T-helper 2 cell treated with Interferon-gamma antibody and Interleukin-4, amounts not matched to agents 5 μg/mL and 100 μg/mL, for 36 hours (primary cell): ENCODE results near the gene VAV2.

Experiments
- DNase-seq: peaks from one replicate; pipeline ENCODE4 v3.0.0; 2021; ENCODE audit warnings: low spot score
- H3K27ac Mint-ChIP-seq: one replicate; pipeline ENCODE4 v1.8.0; 2021; ENCODE audit warnings: mild to moderate bottlenecking, mixed read lengths
- H3K27me3 Mint-ChIP-seq: one replicate; pipeline ENCODE4 v1.8.0; 2021; ENCODE audit warnings: low read depth, mixed read lengths
- H3K36me3 Mint-ChIP-seq: one replicate; pipeline ENCODE4 v1.8.0; 2021; ENCODE audit warnings: low read depth, mixed read lengths
- H3K4me1 Mint-ChIP-seq: one replicate; pipeline ENCODE4 v1.8.0; 2021; ENCODE audit warnings: low read depth, mixed read lengths
- H3K4me3 Mint-ChIP-seq: one replicate; pipeline ENCODE4 v1.8.0; 2022; ENCODE audit warnings: mild to moderate bottlenecking, moderate library complexity, mixed read lengths
- H3K9me3 Mint-ChIP-seq: one replicate; pipeline ENCODE4 v1.8.0; 2021; ENCODE audit warnings: mixed read lengths

The VAV2 gene

DNA sequence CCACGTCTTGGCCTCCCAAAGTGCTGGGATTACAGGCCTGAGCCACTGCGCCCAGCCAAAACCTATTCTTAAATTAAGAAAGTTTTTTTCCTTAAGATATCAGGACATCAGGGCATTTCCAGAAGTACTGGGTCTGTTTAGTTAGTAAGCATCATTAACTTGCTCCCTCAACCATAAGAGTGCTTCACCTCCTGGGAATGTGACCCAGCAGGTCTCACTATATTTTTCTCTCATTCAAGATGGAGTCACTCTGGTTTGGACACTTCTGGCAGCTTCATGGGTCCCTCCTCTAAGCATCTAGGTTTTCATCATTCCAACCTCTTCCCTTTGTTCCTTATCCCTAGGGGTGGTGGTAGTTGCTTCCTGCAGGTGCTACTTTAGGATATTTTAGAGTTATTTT is 22.8 kb upstream of the VAV2 start:
- H3K4me3 Mint-ChIP-seq, result no peak overlapping the region
- peaks cover 5% of the 10 kb centered on the region for H3K36me3 Mint-ChIP-seq
- no peak overlapping the region for H3K27ac Mint-ChIP-seq
- no peaks in the 10 kb centered on the region for H3K27me3 Mint-ChIP-seq
- peaks cover 8% of the 10 kb centered on the region for H3K9me3 Mint-ChIP-seq
- H3K4me1 Mint-ChIP-seq, result no peaks in the 10 kb centered on the region
- no peak for DNase-seq

DNA sequence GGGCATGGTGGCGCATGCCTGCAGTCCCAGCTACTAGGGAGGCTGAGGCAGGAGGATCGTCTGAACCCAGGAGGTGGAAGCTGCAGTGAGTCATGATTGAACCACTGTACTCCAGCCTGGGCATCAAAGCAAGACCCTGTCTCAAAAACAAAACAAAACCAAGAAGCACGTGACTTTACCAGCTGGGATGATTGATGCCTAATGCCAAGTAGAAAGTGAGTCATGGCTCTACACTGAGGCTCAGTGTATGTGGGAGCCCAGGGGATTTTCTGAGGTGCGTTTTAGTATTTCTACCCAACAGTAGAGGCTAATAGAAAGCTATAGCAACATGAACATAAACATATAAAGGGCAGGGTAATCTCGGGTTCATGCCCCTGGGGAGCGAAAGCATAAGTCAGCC is 19.3 kb upstream of the VAV2 start:
- Mint-ChIP-seq H3K4me1 (no peaks in the 10 kb centered on the region), H3K27me3 (no peaks in the 10 kb centered on the region), H3K27ac (peak overlapping the region; percentile 20), H3K36me3 (peaks cover 5% of the 10 kb centered on the region), H3K4me3 (no peak overlapping the region), H3K9me3 (peaks cover 8% of the 10 kb centered on the region)
- DNase-seq, result no peak

DNA sequence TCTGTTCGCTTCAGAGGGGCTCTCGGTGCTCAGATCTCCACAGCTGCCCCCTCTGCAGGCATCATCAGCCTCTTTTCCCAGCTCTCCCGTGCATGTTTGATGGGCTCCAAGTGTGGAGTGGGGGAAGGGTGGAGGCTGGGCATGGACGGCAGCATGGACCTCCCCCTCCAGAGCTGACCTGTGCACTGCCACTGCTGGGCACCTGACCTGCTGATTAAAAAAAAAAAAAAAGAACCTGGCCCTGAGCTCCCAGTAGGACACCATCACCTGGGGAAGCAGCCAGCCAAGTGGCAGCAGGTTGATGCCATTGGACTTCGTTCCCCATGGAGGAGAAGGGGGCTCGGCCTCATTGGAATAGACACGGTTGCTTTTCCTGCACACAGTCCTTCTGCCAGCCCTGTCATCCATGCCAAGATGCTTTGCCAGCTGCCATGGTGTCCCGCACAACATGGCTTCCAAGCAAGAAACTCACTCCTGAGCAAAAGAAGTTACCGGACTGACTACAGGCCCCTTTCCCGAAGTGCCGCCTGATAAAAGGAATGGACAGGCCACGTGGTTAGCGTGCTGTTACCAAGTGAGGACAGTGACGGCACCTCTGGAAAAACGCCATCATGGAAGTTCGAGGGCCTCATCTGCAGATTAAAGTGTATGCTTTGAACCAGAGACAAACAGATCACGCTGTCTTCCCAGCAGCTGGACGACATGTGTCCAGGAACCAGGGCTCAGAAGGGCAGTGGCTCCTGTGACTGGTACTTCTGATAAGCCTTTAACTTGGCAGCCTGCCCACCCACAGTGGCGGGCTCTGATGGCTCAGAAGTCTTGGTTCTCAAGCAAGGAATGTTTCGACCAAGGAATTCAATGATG is 18.4 kb upstream of the VAV2 start:
- H3K4me3 Mint-ChIP-seq, result no peak overlapping the region
- H3K9me3 Mint-ChIP-seq, result peaks cover 8% of the 10 kb centered on the region
- no peak for DNase-seq
- H3K27me3 Mint-ChIP-seq, result no peaks in the 10 kb centered on the region
- H3K4me1 Mint-ChIP-seq, result no peaks in the 10 kb centered on the region
- no peak overlapping the region for H3K27ac Mint-ChIP-seq
- peaks cover 5% of the 10 kb centered on the region for H3K36me3 Mint-ChIP-seq

DNA sequence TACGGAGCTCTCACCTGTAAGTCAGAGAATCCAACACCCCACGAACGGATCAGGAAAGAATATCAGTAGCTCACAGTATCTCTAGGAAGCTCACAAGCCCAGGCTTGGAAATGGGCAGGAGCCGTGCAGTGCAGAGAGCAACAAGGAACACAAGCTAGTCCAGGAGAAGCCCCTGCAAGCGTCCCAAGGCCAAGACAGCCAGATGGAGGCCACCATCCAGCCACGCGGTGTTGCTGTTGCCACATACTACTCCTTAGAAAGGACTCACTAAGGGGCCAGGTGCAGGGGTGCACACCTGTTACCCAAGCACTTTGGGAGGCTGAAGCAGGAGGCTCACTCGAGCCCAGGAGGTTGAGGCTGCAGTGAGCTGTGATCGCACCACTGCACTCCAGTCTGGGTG is 15.4 kb upstream of the VAV2 start:
- H3K27ac Mint-ChIP-seq, result no peak overlapping the region
- peaks cover 3% of the 10 kb centered on the region for H3K36me3 Mint-ChIP-seq
- H3K9me3 Mint-ChIP-seq, result no peaks in the 10 kb centered on the region

DNA sequence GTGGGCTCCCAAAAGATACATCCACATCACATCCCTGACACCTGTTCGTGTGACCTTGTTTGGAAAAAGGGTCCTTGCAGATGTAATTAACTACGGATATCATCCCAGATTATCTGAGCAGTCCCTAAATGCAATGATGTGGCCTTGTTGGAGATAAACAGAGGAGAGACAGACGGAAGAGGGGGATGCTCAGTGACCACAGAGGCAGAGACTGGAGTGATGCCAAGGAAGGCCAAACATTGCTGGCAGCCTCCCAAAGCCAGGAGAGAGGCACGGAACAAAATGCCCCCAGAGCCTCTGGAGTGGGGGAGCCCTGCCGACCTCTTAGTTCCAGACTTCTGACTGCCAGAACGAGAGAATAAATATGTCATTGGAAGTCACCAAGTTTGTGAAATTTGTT is 15.0 kb upstream of the VAV2 start:
- Mint-ChIP-seq H3K9me3 (no peaks in the 10 kb centered on the region), H3K4me1 (no peaks in the 10 kb centered on the region), H3K27ac (no peak overlapping the region), H3K4me3 (no peak overlapping the region), H3K36me3 (peaks cover 3% of the 10 kb centered on the region), H3K27me3 (no peaks in the 10 kb centered on the region)
- no peak for DNase-seq

More for the DNA sequence above, 15.4 kb upstream of the VAV2 start:
- no peak for DNase-seq
- Mint-ChIP-seq H3K27me3 (no peaks in the 10 kb centered on the region), H3K4me1 (no peaks in the 10 kb centered on the region), H3K4me3 (no peak overlapping the region)

DNA sequence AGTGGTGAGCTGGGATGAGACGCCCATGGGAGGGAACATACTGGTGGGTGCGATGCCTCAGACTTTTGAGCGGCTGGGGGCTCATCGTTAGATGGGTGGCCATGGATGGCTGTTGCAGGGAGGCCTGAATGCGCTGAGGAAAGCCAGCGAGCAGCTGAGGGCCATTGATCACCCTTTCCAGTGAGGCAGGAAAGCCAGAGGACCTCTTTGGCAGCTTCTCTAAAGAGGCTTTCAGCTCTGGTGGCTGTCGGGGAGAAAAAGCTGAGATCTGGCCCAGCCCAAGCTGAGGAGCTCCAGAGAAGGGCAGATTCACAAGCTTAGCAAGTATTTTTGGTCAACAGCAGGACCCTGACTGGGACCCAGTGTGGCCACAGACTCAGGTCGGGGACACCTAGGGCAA is 13.3 kb upstream of the VAV2 start:
- Mint-ChIP-seq H3K27me3 (no peaks in the 10 kb centered on the region), H3K27ac (no peak overlapping the region), H3K36me3 (no peaks in the 10 kb centered on the region), H3K4me1 (no peaks in the 10 kb centered on the region), H3K4me3 (no peak overlapping the region), H3K9me3 (no peaks in the 10 kb centered on the region)
- no peak for DNase-seq

DNA sequence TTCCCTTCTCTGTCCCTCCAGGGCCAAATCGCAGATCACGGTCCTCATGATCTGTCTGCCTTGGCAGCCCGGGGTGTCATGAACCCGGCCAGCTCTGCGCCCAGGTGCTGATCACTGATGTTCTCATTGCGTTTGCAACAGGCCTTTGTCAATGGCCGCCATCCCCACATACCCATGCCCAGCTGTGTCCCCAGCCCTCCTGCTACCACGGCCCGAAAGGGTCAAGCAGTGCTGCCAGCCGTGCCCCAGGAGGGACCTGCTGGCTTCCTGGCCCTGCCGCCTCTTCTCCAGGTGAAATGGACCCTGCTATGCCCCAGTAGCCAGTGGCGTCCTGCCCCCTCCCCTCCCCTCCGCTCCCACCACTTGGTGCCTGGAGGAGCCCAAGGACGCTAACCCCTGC is 12.8 kb upstream of the VAV2 start:
- Mint-ChIP-seq H3K4me3 (no peak overlapping the region), H3K27me3 (no peaks in the 10 kb centered on the region), H3K9me3 (no peaks in the 10 kb centered on the region), H3K4me1 (no peaks in the 10 kb centered on the region), H3K36me3 (no peaks in the 10 kb centered on the region), H3K27ac (no peak overlapping the region)
- DNase-seq, result no peak

DNA sequence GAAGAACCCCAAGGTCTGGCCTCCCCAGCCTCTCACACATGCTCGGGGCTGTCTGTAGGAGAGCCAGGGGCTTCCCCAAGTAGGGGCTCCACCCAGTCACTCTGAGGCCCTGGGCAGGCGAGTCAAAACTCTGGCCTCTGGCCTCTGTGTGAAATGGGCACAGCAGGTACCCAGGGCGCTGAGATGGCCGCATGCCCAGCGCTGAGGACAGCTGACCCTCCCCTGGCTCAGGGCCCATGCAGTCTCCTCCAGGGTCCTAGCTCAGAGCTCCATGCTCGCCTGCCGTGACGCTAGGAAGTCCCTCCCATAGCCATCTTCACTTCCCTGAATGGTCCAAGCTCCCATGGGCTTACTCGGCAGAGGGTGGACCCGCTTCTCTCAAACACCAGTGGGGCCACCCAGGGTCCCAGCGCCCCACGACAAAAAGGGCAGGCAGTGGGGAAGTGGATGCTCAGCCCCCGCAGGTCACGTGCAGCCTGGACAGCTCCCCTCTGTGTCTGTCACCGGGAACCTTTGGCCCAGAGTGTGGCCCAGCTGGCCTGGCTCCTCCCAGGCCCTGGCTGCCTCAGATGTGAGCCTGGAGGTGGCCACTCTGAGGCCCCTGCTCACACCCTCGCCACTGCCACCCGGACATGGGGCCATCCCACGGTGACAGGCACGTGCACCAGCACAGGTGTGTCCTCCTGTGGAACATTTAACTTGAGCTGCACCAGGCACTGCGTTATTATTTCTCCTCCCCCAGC is 12.2 kb upstream of the VAV2 start:
- Mint-ChIP-seq H3K36me3 (no peaks in the 10 kb centered on the region), H3K27ac (no peak overlapping the region), H3K27me3 (no peaks in the 10 kb centered on the region), H3K4me1 (no peaks in the 10 kb centered on the region), H3K4me3 (no peak overlapping the region), H3K9me3 (no peaks in the 10 kb centered on the region)
- no peak for DNase-seq

DNA sequence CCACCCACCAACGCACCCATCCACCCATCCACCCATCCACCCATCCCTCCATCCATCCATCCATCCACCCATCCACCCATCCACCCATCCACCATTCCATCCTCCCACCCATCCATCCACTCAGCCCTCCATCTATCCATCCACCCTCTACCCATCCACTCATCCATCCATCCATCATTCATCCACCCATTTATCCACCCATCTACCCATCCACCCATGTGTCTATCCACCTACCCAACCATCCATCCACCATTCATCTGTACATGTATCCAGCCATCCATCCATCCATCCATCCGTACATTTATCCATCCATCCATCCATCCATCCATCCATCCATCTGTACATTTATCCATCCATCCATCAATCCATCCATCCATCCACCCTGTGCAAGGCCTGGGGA is 11.1 kb upstream of the VAV2 start:
- Mint-ChIP-seq H3K27me3 (no peaks in the 10 kb centered on the region), H3K4me3 (no peak overlapping the region), H3K36me3 (no peaks in the 10 kb centered on the region), H3K9me3 (no peaks in the 10 kb centered on the region), H3K4me1 (no peaks in the 10 kb centered on the region), H3K27ac (no peak overlapping the region)
- DNase-seq, result no peak

DNA sequence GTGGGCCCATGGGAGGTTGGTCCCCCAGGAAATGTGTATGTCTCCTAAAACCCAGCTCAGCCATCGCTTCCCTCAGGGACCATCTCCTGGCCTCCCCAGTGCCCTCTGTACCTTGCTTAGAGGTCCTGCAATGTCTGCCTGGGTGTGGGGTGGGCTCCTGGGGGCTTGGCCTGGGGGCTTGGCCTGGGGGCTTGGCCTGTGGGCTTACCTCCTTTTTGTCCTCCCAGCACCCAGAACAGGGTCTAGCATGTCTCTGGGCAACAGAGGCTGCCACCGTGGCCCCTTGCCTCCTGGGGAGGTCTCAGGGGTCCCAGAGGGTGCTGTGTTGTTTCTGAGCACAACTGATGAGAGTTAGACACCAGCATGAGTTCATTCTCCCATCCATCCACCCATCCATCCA is 10.7 kb upstream of the VAV2 start:
- Mint-ChIP-seq H3K27me3 (no peaks in the 10 kb centered on the region), H3K36me3 (no peaks in the 10 kb centered on the region), H3K4me1 (no peaks in the 10 kb centered on the region)

DNA sequence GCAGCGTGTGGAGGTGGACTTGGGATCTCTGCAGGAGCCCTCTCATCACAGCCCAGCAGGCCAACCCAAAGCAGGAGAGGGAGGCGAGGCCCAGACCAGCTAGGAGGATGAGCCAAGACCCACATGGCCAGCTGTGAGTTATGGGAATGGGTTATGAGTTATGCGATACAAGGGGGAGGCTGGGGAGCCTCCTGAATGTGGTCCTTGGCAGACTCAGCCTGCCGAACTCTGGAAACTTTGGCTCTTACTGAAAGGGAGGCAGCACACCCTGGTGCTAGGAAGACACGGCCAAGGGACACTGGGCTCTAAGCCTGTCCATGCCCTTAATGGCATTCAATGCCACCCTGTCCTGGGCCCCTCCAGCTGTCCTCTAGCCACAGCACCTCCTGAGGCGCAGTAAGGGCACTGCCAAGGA is 7.7 kb upstream of the VAV2 start:
- no peaks in the 10 kb centered on the region for H3K36me3 Mint-ChIP-seq
- no peaks in the 10 kb centered on the region for H3K9me3 Mint-ChIP-seq
- H3K27ac Mint-ChIP-seq, result no peak overlapping the region
- no peak overlapping the region for H3K4me3 Mint-ChIP-seq
- H3K4me1 Mint-ChIP-seq, result no peaks in the 10 kb centered on the region
- no peaks in the 10 kb centered on the region for H3K27me3 Mint-ChIP-seq
- no peak for DNase-seq

More for the DNA sequence above, 10.7 kb upstream of the VAV2 start:
- DNase-seq, result no peak
- no peaks in the 10 kb centered on the region for H3K9me3 Mint-ChIP-seq
- no peak overlapping the region for H3K27ac Mint-ChIP-seq
- H3K4me3 Mint-ChIP-seq, result no peak overlapping the region

DNA sequence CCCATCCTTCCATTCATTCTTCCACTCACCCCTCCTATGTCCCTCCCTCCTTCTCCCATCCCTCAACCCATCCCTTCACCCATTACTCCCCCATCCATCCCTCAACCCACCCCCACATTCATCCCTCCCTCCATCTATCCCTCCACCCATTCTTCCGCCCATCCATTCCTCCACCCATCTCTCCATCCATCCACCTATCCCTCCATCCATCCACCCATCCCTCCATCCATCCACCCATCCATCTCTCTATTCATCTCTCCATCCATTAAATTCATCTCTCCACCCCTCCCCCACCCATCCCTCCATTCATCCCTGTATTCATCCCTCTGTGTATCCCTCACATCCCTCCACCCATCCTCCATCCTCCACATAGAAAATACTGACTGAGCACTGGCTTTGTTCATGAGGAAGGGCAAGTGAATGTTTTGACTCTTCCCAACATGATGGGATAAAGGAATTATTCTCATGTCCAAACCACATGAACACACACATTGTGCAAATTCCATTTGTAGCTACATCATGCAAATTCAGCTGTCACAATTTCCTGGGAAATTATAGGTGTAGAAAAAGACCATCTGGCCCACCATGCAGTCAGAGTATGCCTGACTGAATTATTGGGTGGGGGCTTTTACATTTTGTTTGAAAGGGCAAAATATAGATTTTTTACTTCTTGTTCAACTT is 6.9 kb upstream of the VAV2 start:
- Mint-ChIP-seq H3K9me3 (no peaks in the 10 kb centered on the region), H3K4me3 (no peak overlapping the region), H3K4me1 (no peaks in the 10 kb centered on the region), H3K36me3 (no peaks in the 10 kb centered on the region), H3K27me3 (no peaks in the 10 kb centered on the region), H3K27ac (no peak overlapping the region)
- no peak for DNase-seq

DNA sequence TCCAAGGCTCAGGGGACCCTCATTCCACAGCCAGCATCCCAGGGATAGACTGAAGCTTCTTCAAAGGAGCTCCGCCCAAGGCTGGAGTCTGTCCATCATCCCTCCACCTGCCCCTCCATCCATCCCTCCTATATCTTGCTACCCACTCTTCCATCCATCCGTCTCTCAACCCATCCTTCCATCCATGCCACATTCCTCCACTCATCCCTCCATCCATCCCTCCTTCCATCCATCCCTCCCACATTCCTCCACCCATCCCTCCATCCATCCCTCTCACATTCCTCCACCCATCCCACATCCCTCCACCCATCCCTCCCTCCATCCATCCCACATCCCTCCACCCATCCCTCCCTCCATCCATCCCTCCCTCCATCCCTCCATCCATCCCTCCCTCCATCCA is 5.5 kb upstream of the VAV2 start:
- DNase-seq, result no peak
- Mint-ChIP-seq H3K27me3 (no peaks in the 10 kb centered on the region), H3K36me3 (no peaks in the 10 kb centered on the region), H3K4me1 (no peaks in the 10 kb centered on the region), H3K9me3 (no peaks in the 10 kb centered on the region), H3K27ac (no peak overlapping the region), H3K4me3 (no peak overlapping the region)
